GM19023 (cell line): ENCODE data around the gene IFIT1B.
"Not testable (repeated sequence)": the region's sequence is repeated elsewhere in the genome, so short reads cannot be mapped to it uniquely, and the experiment has no call there.

Source experiments
- ATAC-seq: cut with Tn5 transposase; IDR thresholded peaks from one replicate; pipeline ENCODE4 v1.9.1; 2021; ENCODE audit warnings: mild to moderate bottlenecking, moderate library complexity; ENCODE audit not compliant: unreplicated experiment

Gene IFIT1B

GRCh38 chr10:89409282-89409681 is 31.4 kb downstream of the IFIT1B start:
- ATAC-seq, result not testable (repeated sequence)

DNA sequence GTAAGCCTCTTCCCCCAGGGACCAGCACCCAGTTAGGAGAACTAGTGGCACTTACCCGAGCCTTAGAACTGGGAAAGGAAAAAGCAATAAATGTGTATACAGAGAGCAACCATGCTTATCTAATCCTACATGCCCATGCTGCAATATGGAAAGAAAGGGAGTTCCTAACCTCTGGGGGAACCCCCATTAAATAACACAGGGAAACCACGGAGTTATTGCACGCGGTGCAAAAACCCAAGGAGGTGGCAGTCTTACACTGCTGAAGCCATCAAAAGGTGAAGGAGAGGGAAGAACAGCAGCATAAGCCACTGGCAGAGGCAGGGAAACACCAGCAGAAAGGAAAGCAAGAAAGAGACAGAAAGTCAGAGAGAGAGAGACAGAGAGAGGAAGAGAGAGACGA is 32.7 kb downstream of the IFIT1B start:
- ATAC-seq, result not testable (repeated sequence)

DNA sequence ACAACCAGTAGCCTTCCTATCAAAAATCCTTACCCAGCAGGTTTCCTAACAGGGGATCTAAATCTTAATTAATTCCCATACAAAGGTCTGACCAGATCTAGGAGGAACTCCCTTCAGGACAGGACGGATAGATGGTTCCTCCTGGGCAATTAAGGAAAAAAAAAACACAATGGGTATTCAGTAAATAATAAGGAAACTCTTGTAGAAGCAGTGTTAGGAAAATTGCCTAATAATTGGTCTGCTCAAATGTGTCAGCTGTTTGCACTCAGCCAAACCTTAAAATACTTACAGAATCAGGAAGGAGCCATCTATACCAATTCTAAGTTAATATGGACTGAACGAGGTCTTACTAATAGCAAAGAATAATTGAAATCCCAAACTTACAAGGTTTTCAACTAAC is 33.3 kb downstream of the IFIT1B start:
- not testable (repeated sequence) for ATAC-seq

GRCh38 chr10:89412276-89412675 is 34.4 kb downstream of the IFIT1B start:
- not testable (repeated sequence) for ATAC-seq

- ATAC-seq, result no peak
These were observed 35.6 kb downstream of the IFIT1B start for GRCh38 chr10:89413398-89413912.

DNA sequence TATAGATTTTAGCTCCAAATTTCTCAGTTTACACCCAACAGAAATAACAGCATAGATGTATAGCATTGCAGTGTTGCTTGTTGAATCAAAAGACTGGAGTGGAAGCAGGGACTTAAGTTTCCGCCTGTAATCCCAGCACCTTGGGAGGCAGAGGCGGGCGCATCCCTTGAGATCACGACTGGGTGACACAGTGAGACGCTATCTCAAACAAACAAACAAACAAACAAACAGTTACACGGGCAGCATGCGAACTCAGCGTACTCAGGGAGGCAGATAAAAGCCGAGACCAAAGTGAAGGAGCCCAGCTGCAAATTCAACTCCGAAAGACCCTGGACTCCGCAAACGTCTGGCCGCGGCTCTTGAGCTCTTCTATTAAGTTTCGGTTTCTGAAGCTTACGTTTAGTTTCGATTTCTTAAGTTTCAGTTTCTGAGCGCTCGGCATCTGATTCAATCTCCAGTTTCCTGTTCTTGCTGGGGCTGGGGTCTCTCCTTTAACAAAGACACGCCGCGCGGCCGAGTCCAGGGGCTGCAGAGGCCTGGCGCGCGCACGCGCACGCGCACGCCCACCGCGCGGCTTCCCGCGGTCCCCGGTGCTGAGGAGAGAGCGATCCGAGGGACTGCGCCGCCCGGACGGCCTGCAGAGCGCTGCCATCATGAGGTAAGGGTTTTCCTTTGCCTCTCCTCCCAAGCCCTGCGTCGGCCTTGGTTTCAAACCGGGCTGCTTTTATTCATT is 36.5 kb downstream of the IFIT1B start, which contains the start of gene IFIT5:
Gene IFIT5 (plus strand): TSS at position 423 of the 733 bp plus-strand sequence. CDS start 231 bp downstream, at position 654.
- peak; percentile 65 for ATAC-seq

GRCh38 chr10:89414879-89415821 is 37.3 kb downstream of the IFIT1B start:
- ATAC-seq, result peak; percentile 37

DNA sequence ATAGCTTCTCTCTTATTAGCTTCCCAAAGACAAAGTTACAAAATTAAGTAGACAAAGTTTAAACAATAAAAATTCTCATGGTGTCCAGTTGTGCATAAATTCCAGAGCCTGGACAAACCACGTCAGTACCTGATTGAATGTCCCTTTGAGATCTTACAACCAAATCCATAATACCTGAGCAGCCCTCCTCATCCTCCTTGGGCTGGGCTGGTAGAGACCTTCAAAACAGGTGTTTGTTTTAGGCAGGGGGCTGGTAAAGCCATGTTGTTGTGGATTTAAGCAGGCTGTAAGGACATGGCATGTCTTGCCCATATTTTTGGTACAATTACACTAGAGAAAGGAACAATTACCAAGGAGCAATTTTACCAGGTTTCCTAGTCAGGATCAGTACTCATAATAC is 38.6 kb downstream of the IFIT1B start:
- no peak for ATAC-seq

GRCh38 chr10:89419548-89419947 is 41.7 kb downstream of the IFIT1B start:
- ATAC-seq, result no peak

- ATAC-seq, result no peak
These were observed 43.2 kb downstream of the IFIT1B start for GRCh38 chr10:89421018-89421476.

- no peak for ATAC-seq
These were observed 47.1 kb downstream of the IFIT1B start for GRCh38 chr10:89425000-89425399.

GRCh38 chr10:89426230-89426868 is 48.5 kb downstream of the IFIT1B start:
- no peak for ATAC-seq

- ATAC-seq, result no peak
These were observed 49.8 kb downstream of the IFIT1B start for GRCh38 chr10:89427629-89428028.

DNA sequence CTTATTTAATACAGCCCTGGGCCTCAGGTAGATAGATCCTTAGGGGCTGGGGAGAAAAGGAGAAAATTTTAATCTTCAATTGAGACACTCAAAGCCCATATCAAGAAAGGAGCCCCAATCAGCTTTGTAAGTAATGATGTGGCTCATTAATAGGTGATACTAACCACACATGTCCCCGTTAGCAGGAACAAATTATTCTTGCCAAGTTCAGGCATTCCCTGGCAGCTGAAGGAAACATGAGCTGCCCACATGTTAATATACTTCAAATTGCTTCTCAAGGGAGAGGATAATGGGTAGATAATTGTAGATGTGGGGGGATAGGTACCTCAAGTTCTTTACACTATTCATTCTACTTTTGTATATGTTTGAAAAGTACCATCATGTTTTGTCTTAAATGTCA is 51.0 kb downstream of the IFIT1B start:
- ATAC-seq, result no peak

- no peak for ATAC-seq
These were observed 54.1 kb downstream of the IFIT1B start for GRCh38 chr10:89431977-89432376.
